ENCODE measurements around the gene BATF.

BATF gene

GRCh38 chr14:75568140-75568539 lies 45.9 kb downstream of the BATF start:
- TF ChIP-seq CTCF (conservative IDR thresholded peaks at IDR 0.05; ENCODE audit: low read depth, low read length), result no peak
- DNase-seq (ENCODE audit: low read depth), result no peak
- no peak overlapping the region for H3K4me3 ChIP-seq (ENCODE audit: low read length)

GRCh38 chr14:75568791-75569190 lies 46.5 kb downstream of the BATF start:
- TF ChIP-seq CTCF (conservative IDR thresholded peaks at IDR 0.05; ENCODE audit: low read depth, low read length), result no peak
- no peak overlapping the region for H3K4me3 ChIP-seq (ENCODE audit: low read length)
- DNase-seq (ENCODE audit: low read depth), result no peak

GRCh38 chr14:75570797-75571196 lies 48.5 kb downstream of the BATF start:
- TF ChIP-seq CTCF (conservative IDR thresholded peaks at IDR 0.05; ENCODE audit: low read depth, low read length), result no peak
- DNase-seq (ENCODE audit: low read depth), result no peak
- H3K4me3 ChIP-seq (ENCODE audit: low read length), result no peak overlapping the region

DNA sequence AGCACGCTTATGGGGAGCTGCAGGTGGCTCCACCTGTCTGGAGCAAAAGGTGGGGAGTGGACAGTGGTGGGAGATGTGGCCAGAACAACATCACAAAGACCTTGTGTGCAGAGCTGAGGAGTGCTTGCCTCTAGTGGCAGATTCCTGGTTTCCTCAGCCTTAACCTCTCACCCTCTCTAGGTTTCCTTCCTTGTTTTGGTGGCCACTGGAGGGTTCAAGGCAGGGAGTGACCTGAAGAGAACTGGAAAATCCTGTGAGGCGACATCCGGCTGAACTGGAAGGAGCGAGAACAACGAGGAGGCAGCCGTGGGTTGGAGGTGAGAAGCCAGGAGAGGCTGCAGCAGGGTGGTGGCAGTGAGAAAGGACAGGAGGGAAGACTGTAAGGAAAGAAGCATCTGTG lies 49.8 kb downstream of the BATF start:
- TF ChIP-seq CTCF (conservative IDR thresholded peaks at IDR 0.05; ENCODE audit: low read depth, low read length), result no peak
- DNase-seq (ENCODE audit: low read depth), result no peak
- no peak overlapping the region for H3K4me3 ChIP-seq (ENCODE audit: low read length)

DNA sequence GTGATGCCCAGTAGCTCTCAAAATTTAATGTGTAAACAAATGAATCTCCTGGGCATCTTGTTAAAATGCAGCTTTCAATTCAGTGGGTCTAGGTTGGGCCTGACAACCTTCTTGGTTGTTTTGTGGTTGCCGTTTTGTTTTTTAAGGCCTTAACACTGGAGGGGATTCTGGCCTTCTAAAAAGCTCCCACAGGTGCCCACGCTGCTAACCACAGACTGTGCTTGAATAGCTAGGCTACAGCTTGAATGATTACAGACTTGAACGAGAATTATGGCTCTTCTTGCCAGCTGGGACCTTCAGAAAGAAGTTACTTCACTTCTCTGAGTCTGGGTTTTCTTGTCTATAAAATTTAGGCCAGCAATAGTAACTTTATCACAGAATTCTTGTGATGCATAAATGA lies 54.8 kb downstream of the BATF start:
- no peak for TF ChIP-seq CTCF (conservative IDR thresholded peaks at IDR 0.05; ENCODE audit: low read depth, low read length)
- no peak overlapping the region for H3K4me3 ChIP-seq (ENCODE audit: low read length)
- no peak for DNase-seq (ENCODE audit: low read depth)

DNA sequence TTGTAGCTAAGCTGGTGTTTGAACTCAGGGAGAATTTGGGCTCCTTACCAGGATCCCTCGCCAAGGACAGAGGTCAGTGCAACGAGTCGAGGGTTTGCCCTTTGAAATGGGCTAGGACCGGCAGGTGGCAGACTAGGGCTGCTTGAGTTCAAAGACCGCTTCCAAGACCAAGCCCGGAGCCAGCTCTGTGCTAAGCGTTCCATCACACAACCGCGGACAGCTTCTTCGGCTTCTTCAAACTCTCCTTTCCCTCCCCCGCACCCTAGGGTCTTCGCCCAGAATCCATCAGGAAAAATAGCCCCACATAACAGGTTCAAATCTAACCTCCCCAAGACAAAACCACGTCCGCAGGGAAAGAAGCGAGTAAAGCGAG lies 55.4 kb downstream of the BATF start:
- peak; percentile 44 for DNase-seq (ENCODE audit: low read depth)
- H3K4me3 ChIP-seq (ENCODE audit: low read length), result peak overlapping the region; percentile 63
- TF ChIP-seq CTCF (conservative IDR thresholded peaks at IDR 0.05; ENCODE audit: low read depth, low read length), result peak; percentile 89

DNA sequence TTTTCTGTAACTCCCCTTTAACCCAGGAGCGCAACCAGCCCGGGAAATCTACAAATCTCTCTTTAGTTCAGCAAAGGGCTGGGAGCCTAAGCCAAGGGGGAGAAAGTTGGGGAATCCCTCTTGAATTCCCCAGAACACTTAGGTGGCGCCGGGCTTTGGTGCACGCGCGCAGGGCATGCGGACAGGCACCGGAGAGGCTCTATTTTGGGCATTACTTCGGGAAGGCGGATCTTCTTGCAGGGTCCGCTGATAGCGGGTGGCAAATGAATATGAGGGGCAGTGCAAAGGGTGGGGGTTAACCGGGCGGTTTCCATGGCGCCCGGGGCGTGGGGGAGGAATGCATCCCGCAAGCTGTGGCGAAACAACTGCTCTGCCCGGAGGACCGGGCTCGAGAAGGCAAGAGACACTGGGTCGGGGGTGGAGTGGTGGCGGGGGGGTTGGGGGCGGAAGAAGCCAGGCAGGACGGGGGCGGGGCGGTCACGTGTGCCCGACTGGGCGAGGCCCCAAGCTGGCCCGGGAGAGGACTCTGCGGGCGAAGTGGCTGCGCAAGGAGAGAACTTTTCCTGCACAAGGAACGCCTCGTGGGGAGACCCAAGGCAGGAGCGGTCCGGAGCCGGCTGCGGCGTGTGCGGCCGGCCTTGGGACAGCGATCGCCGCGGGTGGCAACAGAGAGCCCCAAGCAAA lies 56.0 kb downstream of the BATF start, which contains the start of gene FLVCR2:
Gene FLVCR2 (plus strand): TSS at position 519 of the 684 bp plus-strand sequence. CDS start 353 bp downstream, outside the sequence.
- peak within 1 kb of the TSS; percentile 63 for H3K4me3 ChIP-seq (ENCODE audit: low read length)
- DNase-seq (ENCODE audit: low read depth), result no peak
- TF ChIP-seq CTCF (conservative IDR thresholded peaks at IDR 0.05; ENCODE audit: low read depth, low read length), result no peak

Measured in retinal pigment epithelial cell (primary cell).